ENCODE data around the gene SEPTIN10. TPM values are rescaled to one million over a fixed set of nuclear protein-coding genes. Genes with fewer than 3 reads are reported as not detected.

The SEPTIN10 gene
- total and polyA plus RNA-seq, 2 experiments from 2014 or later = 52.3 to 85.1 TPM

DNA sequence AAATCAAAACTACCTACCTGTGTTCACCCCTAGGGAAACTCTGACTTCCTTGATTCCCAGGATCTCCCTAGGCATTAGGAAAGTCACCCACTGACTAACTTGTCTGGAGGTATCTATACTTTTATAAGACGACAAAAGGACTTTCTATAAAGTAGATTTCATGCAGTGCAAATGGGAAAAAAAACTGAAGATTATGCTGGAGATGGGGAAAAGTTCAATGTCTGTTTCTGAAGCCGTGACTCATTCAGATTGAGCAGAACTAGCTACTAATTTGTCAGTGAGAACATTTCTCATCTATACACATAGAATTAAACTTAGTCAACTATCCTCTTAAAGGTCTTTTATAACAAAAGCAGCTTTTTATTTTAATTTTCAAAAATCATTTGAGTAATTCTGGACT is 6.0 kb downstream of the SEPTIN10 start (continued):
- TF ChIP-seq, protein P1, sequence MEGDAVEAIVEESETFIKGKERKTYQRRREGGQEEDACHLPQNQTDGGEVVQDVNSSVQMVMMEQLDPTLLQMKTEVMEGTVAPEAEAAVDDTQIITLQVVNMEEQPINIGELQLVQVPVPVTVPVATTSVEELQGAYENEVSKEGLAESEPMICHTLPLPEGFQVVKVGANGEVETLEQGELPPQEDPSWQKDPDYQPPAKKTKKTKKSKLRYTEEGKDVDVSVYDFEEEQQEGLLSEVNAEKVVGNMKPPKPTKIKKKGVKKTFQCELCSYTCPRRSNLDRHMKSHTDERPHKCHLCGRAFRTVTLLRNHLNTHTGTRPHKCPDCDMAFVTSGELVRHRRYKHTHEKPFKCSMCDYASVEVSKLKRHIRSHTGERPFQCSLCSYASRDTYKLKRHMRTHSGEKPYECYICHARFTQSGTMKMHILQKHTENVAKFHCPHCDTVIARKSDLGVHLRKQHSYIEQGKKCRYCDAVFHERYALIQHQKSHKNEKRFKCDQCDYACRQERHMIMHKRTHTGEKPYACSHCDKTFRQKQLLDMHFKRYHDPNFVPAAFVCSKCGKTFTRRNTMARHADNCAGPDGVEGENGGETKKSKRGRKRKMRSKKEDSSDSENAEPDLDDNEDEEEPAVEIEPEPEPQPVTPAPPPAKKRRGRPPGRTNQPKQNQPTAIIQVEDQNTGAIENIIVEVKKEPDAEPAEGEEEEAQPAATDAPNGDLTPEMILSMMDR (conservative IDR thresholded peaks at IDR 0.05; ENCODE audit: low read depth in 2 of 2) = no peak
- no peak for TF ChIP-seq EZH2 (IDR thresholded peaks at IDR 0.05; ENCODE audit: low read depth, unreplicated experiment)
- no peak for TF ChIP-seq POLR2AphosphoS5 (IDR thresholded peaks at IDR 0.05; ENCODE audit: low read depth)
- TF ChIP-seq ZNF114 (CRISPR knock-in tag; IDR thresholded peaks at IDR 0.05) = no peak
- TF ChIP-seq, protein P2, sequence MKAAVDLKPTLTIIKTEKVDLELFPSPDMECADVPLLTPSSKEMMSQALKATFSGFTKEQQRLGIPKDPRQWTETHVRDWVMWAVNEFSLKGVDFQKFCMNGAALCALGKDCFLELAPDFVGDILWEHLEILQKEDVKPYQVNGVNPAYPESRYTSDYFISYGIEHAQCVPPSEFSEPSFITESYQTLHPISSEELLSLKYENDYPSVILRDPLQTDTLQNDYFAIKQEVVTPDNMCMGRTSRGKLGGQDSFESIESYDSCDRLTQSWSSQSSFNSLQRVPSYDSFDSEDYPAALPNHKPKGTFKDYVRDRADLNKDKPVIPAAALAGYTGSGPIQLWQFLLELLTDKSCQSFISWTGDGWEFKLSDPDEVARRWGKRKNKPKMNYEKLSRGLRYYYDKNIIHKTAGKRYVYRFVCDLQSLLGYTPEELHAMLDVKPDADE (IDR thresholded peaks at IDR 0.05) = no peak

DNA sequence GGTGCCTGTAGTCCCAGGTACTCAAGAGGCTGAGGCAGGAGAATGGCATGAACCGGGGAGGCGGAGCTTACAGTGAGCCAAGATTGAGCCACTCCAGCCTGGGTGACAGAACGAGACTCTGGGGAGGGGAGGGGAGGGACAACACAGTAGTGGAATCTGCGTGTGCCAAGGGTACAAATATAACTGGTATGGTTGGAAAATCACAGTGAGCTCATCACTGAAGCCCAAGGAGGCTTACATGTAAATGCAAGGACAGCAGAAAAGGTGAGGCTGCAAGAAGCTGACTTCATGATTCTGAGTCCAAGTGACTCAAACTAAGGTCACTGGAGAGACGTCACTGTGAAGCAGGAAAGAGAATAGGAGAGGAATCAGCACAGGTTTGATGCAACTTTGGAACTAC is 9.2 kb downstream of the SEPTIN10 start:
- ATAC-seq (no peak), DNase-seq (ENCODE audit: low spot score) (no peak)
- no peaks in the 10 kb centered on the region for H3K27me3 ChIP-seq (ENCODE audit: insufficient read depth)
- H3K27ac Mint-ChIP-seq = no peak overlapping the region
- no peaks in the 10 kb centered on the region for H3K36me3 ChIP-seq (ENCODE audit: insufficient read depth)
- no peaks in the 10 kb centered on the region for H3K9me2 ChIP-seq (ENCODE audit: insufficient read depth)
- H3K79me2 ChIP-seq (replicated peaks; ENCODE audit: insufficient read depth) = peaks cover 98% of the 10 kb centered on the region
- H3F3A ChIP-seq (replicated peaks; ENCODE audit: low read depth) = no peaks in the 10 kb centered on the region
- H3K4me2 ChIP-seq = no peak overlapping the region
- H3K4me3 Mint-ChIP-seq = no peak overlapping the region
- H3K4me1 ChIP-seq (ENCODE audit: insufficient read depth) = peaks cover 34% of the 10 kb centered on the region
- H3K36me3 Mint-ChIP-seq (ENCODE audit: low read depth) = peaks cover 3% of the 10 kb centered on the region; the same call in 2 of the 3 replicates
- H4K20me1 ChIP-seq (replicated peaks; ENCODE audit: insufficient read depth) = peaks cover 27% of the 10 kb centered on the region
- H3K4me3 ChIP-seq = no peak overlapping the region
- peaks cover 3% of the 10 kb centered on the region; the same call in 1 of the 3 replicates for H3K9me3 Mint-ChIP-seq
- H2AFZ ChIP-seq = no peak overlapping the region
- H3K27me3 Mint-ChIP-seq (ENCODE audit: insufficient read depth, low read depth, poor library complexity) = peaks cover 4% of the 10 kb centered on the region
- peaks cover 50% of the 10 kb centered on the region for H3K4me1 Mint-ChIP-seq
- no peak overlapping the region for H3K27ac ChIP-seq (ENCODE audit: low read depth)
- TF ChIP-seq CREB1 (CRISPR knock-in tag; IDR thresholded peaks at IDR 0.05; ENCODE audit: low read depth) (no peak), STAT1 (IDR thresholded peaks at IDR 0.05; ENCODE audit: unreplicated experiment) (no peak), ZNF114 (CRISPR knock-in tag; IDR thresholded peaks at IDR 0.05) (no peak), POLR2AphosphoS5 (IDR thresholded peaks at IDR 0.05; ENCODE audit: low read depth) (no peak), JUNB (IDR thresholded peaks at IDR 0.05; ENCODE audit: unreplicated experiment) (no peak), EZH2 (IDR thresholded peaks at IDR 0.05; ENCODE audit: low read depth, unreplicated experiment) (no peak), EZH2phosphoT487 (IDR thresholded peaks at IDR 0.05; ENCODE audit: unreplicated experiment) (no peak), NANOG (IDR thresholded peaks at IDR 0.05; ENCODE audit: borderline replicate concordance) (no peak), ZNF331 (CRISPR knock-in tag; IDR thresholded peaks at IDR 0.05; ENCODE audit: low read depth) (no peak)
- TF ChIP-seq, protein P2 (IDR thresholded peaks at IDR 0.05) = no peak
- TF ChIP-seq, protein P3, sequence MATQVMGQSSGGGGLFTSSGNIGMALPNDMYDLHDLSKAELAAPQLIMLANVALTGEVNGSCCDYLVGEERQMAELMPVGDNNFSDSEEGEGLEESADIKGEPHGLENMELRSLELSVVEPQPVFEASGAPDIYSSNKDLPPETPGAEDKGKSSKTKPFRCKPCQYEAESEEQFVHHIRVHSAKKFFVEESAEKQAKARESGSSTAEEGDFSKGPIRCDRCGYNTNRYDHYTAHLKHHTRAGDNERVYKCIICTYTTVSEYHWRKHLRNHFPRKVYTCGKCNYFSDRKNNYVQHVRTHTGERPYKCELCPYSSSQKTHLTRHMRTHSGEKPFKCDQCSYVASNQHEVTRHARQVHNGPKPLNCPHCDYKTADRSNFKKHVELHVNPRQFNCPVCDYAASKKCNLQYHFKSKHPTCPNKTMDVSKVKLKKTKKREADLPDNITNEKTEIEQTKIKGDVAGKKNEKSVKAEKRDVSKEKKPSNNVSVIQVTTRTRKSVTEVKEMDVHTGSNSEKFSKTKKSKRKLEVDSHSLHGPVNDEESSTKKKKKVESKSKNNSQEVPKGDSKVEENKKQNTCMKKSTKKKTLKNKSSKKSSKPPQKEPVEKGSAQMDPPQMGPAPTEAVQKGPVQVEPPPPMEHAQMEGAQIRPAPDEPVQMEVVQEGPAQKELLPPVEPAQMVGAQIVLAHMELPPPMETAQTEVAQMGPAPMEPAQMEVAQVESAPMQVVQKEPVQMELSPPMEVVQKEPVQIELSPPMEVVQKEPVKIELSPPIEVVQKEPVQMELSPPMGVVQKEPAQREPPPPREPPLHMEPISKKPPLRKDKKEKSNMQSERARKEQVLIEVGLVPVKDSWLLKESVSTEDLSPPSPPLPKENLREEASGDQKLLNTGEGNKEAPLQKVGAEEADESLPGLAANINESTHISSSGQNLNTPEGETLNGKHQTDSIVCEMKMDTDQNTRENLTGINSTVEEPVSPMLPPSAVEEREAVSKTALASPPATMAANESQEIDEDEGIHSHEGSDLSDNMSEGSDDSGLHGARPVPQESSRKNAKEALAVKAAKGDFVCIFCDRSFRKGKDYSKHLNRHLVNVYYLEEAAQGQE (IDR thresholded peaks at IDR 0.05; ENCODE audit: unreplicated experiment) = no peak
- TF ChIP-seq, protein P1 (conservative IDR thresholded peaks at IDR 0.05; ENCODE audit: low read depth in 2 of 2) = no peak
